Subcutaneous adipose tissue (tissue), 4 donors: Measurements from ENCODE around the gene DDI2. TPM values are rescaled to one million over a fixed set of nuclear protein-coding genes. Genes with fewer than 3 reads are reported as not detected.

Experiments used
- CTCF ChIP-seq: fragments of 450-650 bp; IDR thresholded peaks from one replicate; pipeline ENCODE4 v1.5.1; 2016; ENCODE audit warnings: low read depth, mild to moderate bottlenecking, control low read depth, antibody characterized with exemption, moderate library complexity
- total RNA-seq, 4 donors: library from RNA; depleted of rRNA; stranded (reverse); fragments of >200 nt; gene quantifications; one replicate each; pipeline ENCODE4 v1.1.0, GENCODE V29; 2016

Gene DDI2
- total RNA-seq, 4 donors from 2014 or later: 88.1 to 124 (median 115) TPM

DNA sequence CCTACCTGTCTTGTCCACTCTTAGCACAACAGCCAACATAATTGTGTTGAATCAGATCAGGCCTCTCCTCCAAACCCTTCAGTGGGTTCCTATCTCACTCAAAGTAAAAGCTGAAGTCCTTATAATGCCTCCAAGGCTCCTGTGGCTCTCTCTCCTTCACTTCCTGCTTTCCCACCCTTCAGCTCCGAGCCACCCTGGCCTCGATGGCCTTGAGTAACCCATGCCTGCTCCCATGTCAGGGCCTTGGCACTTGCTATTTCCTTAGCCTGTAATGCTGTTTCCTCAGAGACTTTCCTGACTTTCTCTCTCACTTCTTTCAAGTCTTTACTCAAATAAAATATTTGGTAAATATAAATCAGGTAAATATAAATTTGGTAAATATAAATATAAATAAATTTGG lies 58.8 kb downstream of the DDI2 start:
- no peak for TF ChIP-seq CTCF

GRCh38 chr1:15676688-15677661 lies 59.7 kb downstream of the DDI2 start:
- TF ChIP-seq CTCF: no peak

DNA sequence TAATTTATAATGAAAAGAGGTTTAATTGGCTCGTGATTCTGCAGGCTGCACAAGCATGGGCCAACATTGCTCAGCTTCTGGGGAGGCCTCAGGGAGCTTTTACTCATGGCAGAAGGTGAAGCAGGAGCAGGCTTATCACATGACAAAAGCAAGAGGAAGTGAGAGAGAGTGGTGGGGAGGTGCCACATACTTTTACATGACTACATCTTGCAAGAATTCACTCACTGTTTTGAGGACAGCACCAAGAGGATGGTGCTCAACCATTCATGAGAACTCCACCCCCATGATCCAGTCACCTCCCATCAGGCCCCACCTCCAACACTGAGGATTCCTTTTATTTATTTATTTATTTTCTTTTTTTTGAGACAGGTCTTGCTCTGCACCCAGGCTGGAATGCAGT lies 61.3 kb downstream of the DDI2 start:
- TF ChIP-seq CTCF: no peak

DNA sequence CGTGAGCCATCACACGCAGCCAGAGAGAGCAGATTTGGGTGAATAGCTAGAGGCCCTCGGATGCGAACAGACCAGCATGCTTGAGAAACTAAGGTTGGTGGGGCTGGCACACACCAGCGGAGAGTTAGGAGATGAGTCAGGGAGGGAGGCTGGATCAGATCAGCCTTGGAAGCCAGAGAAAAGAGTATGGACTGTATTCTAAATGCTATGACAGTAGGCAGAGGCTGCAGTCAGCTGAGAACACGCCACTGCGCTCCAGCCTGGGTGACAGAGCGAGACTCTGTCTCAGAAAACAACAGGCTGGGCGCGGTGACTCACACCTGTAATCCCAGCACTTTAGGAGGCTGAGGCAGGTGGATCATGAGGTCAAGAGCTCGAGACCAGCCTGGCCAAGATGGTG lies 62.9 kb downstream of the DDI2 start:
- no peak for TF ChIP-seq CTCF

DNA sequence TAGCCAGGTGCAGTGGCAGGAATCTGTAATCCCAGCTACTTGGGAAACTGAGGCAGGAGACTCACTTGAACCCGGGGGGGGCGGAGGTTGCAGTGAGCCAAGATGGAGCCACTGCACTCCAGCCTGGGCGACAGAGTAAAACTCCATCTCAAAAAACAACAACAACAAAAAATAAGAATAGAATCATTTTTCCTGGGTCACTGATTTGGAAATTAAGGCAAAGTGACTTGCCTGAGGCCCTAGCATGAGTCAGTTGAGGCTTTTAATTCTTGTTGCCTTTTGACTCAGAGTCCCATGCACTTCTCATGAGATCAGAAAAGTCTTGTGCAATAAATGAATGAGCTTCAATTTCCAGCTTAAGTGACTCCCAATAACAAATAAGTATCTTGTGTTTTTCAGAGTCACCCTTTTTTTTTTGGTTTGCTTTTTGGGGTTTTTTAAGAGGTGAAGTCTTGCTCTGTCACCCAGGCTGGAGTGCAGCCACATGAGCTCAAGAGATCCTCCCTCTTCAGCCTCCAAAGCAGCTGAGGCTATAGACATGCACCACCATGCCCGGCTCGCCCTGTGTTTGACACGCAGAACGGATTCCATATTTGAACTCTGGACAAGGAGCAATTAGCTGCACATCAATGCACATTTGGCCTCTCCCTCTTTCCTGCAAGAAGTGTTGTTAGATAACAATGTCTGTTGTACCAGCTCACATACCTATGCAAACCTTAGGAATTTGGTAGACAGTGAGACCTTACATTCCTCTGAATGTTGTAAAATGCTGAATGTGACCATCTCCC lies 63.5 kb downstream of the DDI2 start:
- TF ChIP-seq CTCF: no peak

DNA sequence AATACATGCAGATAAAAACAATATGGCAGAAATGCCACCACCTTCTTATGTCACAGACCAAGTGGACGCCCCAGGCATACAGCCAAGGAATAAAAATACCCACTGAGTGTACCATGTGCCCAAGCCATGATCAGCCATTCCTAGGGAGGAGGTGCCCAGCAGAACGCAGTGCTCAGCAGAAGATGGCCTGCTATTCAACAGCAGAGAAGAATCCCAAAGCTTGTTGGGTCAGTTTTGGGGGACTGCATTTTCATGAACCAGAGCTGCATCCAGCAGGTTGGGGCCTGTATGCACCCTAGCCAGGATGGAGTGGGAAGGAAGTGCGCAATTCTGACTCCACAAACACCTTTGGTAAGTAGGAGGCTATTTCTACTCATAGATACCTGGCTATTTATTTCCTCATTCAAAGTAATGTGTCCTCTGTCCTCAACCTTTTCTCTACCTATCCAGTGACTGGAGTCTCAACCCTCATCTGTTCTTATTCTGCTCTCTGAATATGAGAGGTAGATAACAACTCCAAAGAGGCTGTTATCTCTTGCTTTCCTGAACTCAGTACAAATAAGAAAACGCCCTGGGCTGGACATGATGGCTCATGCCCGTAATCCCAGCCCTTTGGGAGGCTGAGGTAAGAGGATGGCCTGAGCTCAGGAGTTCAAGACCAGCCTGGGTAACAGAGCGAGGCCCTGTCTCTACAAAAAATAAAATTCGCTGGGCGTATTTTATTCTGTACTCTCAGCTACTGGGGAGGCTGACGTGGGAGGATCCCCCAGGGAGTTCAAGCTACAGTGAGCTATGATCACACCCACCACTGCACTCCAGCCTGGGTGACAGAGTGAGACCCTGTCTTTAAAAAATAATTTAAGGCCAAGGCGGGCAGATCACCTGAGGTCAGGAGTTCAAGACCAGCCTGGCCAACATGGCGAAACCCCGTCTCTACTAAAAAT lies 64.4 kb downstream of the DDI2 start:
- no peak for TF ChIP-seq CTCF
